Bronchial epithelial cell (primary cell): ENCODE results near the gene ALDOC. TPM values are rescaled to one million over a fixed set of nuclear protein-coding genes. Genes with fewer than 3 reads are reported as not detected.

Experiments used
- DNase-seq: peaks from one replicate; pipeline ENCODE4 v3.0.0-alpha.2; 2010; ENCODE audit warnings: low read depth
- FAIRE-seq: peaks from 2 replicates; lab custom pipeline; 2011; peaks lifted over from hg19 to GRCh38; lab: Jason Lieb, UNC
- H3K27me3 ChIP-seq: 2 replicates; pipeline ENCODE4 v1.5.1; 2011; ENCODE audit warnings: low read length; ENCODE audit not compliant: control insufficient read depth, insufficient read depth
- H3K36me3 ChIP-seq: 2 replicates; pipeline ENCODE4 v1.5.1; 2011; ENCODE audit warnings: low read length; ENCODE audit not compliant: control insufficient read depth, insufficient read depth
- H3K4me3 ChIP-seq: 2 replicates; pipeline ENCODE4 v1.5.1; 2011; ENCODE audit warnings: mild to moderate bottlenecking, low read depth, low read length, control low read depth
- total RNA-seq: library from RNA; depleted of rRNA; stranded (reverse); fragments of >200 nt; gene quantifications from 2 replicates; pipeline ENCODE4 v1.2.1, GENCODE V29; 2014
- TF ChIP-seq, protein P1 (sequence below): IDR thresholded peaks from 2 replicates; pipeline ENCODE4 v1.5.1; 2011; ENCODE audit warnings: mild to moderate bottlenecking, moderate library complexity, low read length, control low read depth, inconsistent platforms; ENCODE audit not compliant: insufficient read depth, severe bottlenecking

Gene ALDOC
- total RNA-seq, 1 donor from 2014 or later = 53.4 TPM

DNA sequence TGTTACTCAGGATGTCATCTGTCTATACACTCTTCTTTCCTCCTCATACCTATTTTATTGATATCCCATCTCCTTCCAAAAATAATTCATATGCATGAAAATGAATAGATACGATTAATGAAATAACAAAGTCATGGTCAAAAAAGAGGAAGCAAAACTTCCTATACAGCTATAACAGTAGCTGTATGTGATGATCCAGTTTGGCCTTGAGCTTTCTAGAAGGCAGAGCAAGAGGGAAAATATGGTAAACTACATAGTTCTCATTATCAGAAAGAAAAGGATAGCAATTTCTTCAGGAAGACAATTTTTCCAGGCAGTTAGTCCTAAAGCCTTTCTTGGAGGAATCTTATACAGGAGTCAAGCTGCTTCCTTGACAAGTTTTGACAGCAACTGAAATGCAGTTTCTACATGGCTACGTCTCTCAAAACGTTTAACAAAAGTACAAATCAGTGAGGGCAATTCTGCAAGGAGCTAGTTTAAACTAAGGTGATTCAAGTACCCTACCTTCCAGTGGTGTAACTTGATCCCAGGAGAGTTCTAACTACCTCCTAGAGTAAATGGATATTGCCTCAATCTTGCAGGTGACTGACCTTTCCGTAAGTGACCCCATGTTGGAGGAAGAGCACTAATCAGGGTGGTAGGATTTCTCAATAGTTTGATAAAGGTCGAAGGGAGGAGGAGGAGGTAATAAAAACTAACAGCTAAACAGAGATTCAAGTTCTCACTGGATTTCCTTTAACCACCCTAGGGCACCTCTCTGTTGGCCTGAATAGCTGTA lies 21.1 kb upstream of the ALDOC start:
- FAIRE-seq (no peak), DNase-seq (peak; percentile 21)
- peak overlapping the region; percentile 68 for H3K4me3 ChIP-seq
- no peaks in the 10 kb centered on the region for H3K27me3 ChIP-seq
- no peaks in the 10 kb centered on the region for H3K36me3 ChIP-seq
- TF ChIP-seq, protein P1, sequence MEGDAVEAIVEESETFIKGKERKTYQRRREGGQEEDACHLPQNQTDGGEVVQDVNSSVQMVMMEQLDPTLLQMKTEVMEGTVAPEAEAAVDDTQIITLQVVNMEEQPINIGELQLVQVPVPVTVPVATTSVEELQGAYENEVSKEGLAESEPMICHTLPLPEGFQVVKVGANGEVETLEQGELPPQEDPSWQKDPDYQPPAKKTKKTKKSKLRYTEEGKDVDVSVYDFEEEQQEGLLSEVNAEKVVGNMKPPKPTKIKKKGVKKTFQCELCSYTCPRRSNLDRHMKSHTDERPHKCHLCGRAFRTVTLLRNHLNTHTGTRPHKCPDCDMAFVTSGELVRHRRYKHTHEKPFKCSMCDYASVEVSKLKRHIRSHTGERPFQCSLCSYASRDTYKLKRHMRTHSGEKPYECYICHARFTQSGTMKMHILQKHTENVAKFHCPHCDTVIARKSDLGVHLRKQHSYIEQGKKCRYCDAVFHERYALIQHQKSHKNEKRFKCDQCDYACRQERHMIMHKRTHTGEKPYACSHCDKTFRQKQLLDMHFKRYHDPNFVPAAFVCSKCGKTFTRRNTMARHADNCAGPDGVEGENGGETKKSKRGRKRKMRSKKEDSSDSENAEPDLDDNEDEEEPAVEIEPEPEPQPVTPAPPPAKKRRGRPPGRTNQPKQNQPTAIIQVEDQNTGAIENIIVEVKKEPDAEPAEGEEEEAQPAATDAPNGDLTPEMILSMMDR = no peak

DNA sequence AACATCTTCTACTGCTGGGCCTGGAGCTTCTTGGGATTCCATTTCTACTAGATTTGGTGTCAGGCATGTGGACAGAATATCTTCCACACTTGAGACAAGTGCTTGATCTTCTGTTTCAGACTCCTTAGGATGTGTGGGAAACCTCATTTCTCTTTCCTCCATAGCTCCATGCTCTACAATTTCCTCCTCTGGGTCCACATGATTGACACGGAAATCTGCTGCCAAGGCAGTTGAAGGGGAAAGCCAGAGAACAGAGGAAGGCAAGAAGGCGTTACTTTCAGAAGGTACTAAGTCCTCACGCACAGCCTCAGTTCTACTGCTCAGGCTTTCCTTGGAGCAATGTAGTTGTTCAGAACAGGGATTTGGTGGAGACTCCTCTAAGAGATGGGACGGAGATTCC lies 15.6 kb upstream of the ALDOC start:
- DNase-seq (no peak), FAIRE-seq (no peak)
- TF ChIP-seq, protein P1 = no peak
- H3K36me3 ChIP-seq = peaks cover 8% of the 10 kb centered on the region
- H3K27me3 ChIP-seq = no peaks in the 10 kb centered on the region
- H3K4me3 ChIP-seq = no peak overlapping the region

DNA sequence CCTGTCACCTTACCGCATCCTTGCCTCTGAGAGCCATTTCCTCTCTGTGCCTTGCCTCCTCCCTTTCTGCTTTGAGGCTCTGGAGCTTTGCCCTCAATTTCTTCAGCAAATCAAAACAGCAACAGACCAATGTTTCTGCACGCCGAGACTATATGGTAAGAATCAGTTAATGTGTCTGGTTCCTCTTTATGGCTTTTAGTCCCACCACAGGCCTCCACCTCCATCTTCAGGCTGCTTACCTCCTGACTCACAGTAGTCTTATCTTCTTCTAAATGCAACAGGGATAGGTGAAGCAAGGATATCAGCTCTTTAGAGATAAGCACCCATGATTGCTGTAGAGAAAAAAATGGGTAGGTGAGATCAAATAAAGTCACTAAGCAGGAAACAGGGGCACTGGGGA lies 9.2 kb upstream of the ALDOC start:
- no peak for DNase-seq
- Histone ChIP-seq H3K4me3 (no peak overlapping the region), H3K36me3 (peaks cover 18% of the 10 kb centered on the region), H3K27me3 (no peaks in the 10 kb centered on the region)
- no peak for FAIRE-seq
- TF ChIP-seq, protein P1 = no peak

DNA sequence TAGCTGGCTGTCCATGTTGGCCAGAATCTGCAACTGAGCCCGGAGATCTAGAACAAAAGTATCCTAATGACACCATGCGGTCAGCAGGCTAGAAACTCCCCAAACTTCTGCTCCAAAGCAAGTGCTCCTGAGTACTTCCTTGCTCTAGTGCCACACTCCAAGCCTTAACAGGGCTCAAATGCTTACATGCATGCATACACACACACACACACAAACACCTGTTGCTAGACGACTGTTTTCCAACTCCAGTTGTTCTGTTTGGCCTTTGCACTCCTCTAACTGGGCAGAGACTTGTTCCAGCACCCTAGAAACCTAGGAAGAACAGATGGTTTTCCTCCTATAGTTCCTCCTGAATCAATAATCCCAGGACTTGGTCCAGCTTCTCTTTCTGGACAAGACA lies 7.7 kb upstream of the ALDOC start:
- TF ChIP-seq, protein P1 = no peak
- no peak overlapping the region for H3K4me3 ChIP-seq
- no peak for FAIRE-seq
- no peak for DNase-seq
- H3K36me3 ChIP-seq = peaks cover 20% of the 10 kb centered on the region
- no peaks in the 10 kb centered on the region for H3K27me3 ChIP-seq

DNA sequence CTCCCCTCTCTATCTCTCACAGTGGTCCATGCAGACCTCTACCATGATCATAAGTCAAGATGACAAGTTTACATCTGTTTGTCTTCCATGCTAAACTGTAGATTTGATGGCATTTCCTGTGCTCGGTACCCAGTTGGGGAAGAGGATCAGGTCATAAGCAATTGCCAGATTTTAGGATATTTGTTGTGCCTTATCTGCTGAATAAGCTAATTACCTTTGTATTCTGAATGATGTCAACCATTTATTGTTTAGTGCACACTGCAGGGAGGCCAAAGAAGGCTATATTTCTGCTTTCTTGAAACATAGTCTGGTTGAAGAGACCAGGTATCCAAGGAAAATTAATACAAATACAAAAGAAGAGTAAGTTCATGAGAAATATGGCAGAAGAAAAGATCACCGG lies 5.8 kb upstream of the ALDOC start:
- FAIRE-seq = no peak
- H3K4me3 ChIP-seq = no peak overlapping the region
- no peak for DNase-seq
- TF ChIP-seq, protein P1 = no peak
- H3K27me3 ChIP-seq = no peaks in the 10 kb centered on the region
- peaks cover 20% of the 10 kb centered on the region for H3K36me3 ChIP-seq

DNA sequence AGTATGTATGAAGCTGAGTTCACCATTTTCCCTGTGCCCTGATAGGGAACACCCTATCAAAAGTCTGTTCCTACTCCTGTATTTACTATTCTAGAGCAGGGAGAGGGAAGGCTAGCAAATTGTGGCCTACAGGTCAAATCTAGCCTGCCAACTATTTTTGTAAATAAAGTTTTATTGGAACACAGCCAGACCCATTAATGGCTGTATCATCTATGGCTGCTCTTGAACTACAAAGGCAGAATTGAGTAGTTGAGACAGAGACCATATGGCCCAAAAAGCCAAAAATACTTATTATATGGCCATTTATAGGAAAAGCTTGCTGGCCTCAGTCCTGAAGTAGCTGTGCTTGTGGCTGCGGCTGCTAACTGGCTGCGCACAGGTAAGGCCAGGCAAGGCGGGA lies 4.3 kb upstream of the ALDOC start:
- no peaks in the 10 kb centered on the region for H3K27me3 ChIP-seq
- TF ChIP-seq, protein P1 = no peak
- peaks cover 18% of the 10 kb centered on the region for H3K36me3 ChIP-seq
- FAIRE-seq (no peak), DNase-seq (no peak)
- H3K4me3 ChIP-seq = no peak overlapping the region
